ENCODE results near the gene ANK2. TPM values are rescaled to one million over a fixed set of nuclear protein-coding genes. Genes with fewer than 3 reads are reported as not detected.
A peak's percentile ranks its signal among the peaks of the same experiment; 100 is the strongest.

Gene ANK2
- total RNA-seq, 1 donor from 2014 or later = 0.68 TPM

GRCh38 chr4:113325876-113326615, 276.6 kb downstream of the ANK2 start:
- ATAC-seq = no peak

GRCh38 chr4:113327494-113327893, 278.0 kb downstream of the ANK2 start:
- DNase-seq (ENCODE audit: low spot score) (no peak), ATAC-seq (no peak)

More at GRCh38 chr4:113325876-113326615, 276.6 kb downstream of the ANK2 start:
- no peak for DNase-seq (ENCODE audit: low spot score)

GRCh38 chr4:113328514-113328913, 279.1 kb downstream of the ANK2 start:
- DNase-seq (ENCODE audit: low spot score) = no peak
- ATAC-seq = no peak

GRCh38 chr4:113330200-113330599, 280.7 kb downstream of the ANK2 start:
- DNase-seq (ENCODE audit: low spot score) = no peak

GRCh38 chr4:113331811-113332210, 282.4 kb downstream of the ANK2 start:
- DNase-seq (ENCODE audit: low spot score) (no peak), ATAC-seq (no peak)

More at GRCh38 chr4:113330200-113330599, 280.7 kb downstream of the ANK2 start:
- no peak for ATAC-seq

GRCh38 chr4:113332701-113333100, 283.2 kb downstream of the ANK2 start:
- no peak for DNase-seq (ENCODE audit: low spot score)
- ATAC-seq = no peak

GRCh38 chr4:113335746-113336145, 286.3 kb downstream of the ANK2 start:
- ATAC-seq = no peak
- no peak for DNase-seq (ENCODE audit: low spot score)

GRCh38 chr4:113336556-113336955, 287.1 kb downstream of the ANK2 start:
- no peak for ATAC-seq
- DNase-seq (ENCODE audit: low spot score) = no peak

- no peak for ATAC-seq
- no peak for DNase-seq (ENCODE audit: low spot score)
Measured at GRCh38 chr4:113339430-113339813, 290.0 kb downstream of the ANK2 start.

GRCh38 chr4:113344100-113344499, 294.6 kb downstream of the ANK2 start:
- no peak for ATAC-seq
- DNase-seq (ENCODE audit: low spot score) = no peak

GRCh38 chr4:113347245-113347644, 297.8 kb downstream of the ANK2 start:
- DNase-seq (ENCODE audit: low spot score) (no peak), ATAC-seq (no peak)

GRCh38 chr4:113349430-113349829, 300.0 kb downstream of the ANK2 start:
- no peak for DNase-seq (ENCODE audit: low spot score)
- ATAC-seq = no peak

GRCh38 chr4:113350576-113350975, 301.1 kb downstream of the ANK2 start:
- DNase-seq (ENCODE audit: low spot score) (no peak), ATAC-seq (no peak)

- DNase-seq (ENCODE audit: low spot score) (no peak), ATAC-seq (peak; percentile 26)
Measured at GRCh38 chr4:113355550-113356371, 306.3 kb downstream of the ANK2 start.

- no peak for ATAC-seq
- no peak for DNase-seq (ENCODE audit: low spot score)
Measured at GRCh38 chr4:113356453-113356852, 307.0 kb downstream of the ANK2 start.

- ATAC-seq = no peak
- DNase-seq (ENCODE audit: low spot score) = no peak
Measured at GRCh38 chr4:113358784-113359183, 309.3 kb downstream of the ANK2 start.

- no peak for ATAC-seq
- no peak for DNase-seq (ENCODE audit: low spot score)
Measured at GRCh38 chr4:113365377-113365776, 315.9 kb downstream of the ANK2 start.

- no peak for ATAC-seq
- DNase-seq (ENCODE audit: low spot score) = no peak
Measured at GRCh38 chr4:113368056-113368455, 318.6 kb downstream of the ANK2 start.

- DNase-seq (ENCODE audit: low spot score) = no peak
- ATAC-seq = no peak
Measured at GRCh38 chr4:113371111-113371510, 321.7 kb downstream of the ANK2 start.

- no peak for ATAC-seq
Measured at GRCh38 chr4:113375964-113376666, 326.7 kb downstream of the ANK2 start.

GRCh38 chr4:113378836-113379235, 329.4 kb downstream of the ANK2 start:
- no peak for ATAC-seq
- DNase-seq (ENCODE audit: low spot score) = no peak

More at GRCh38 chr4:113375964-113376666, 326.7 kb downstream of the ANK2 start:
- DNase-seq (ENCODE audit: low spot score) = no peak
